Hindlimb muscle (tissue), 1 donor: ENCODE data around the gene PSEN2. TPM values are rescaled to one million over a fixed set of nuclear protein-coding genes. Genes with fewer than 3 reads are reported as not detected.

Experiments used
- DNase-seq: peaks from one replicate; pipeline ENCODE4 v3.0.0-alpha.2; 2013
- polyA plus RNA-seq: library from polyadenylated mRNA; unstranded; fragments of 120-200 nt; gene quantifications from one replicate; pipeline ENCODE4 v1.2.1, GENCODE V29; 2013; ENCODE audit not compliant: insufficient read length

The PSEN2 gene
- polyA plus RNA-seq, 1 donor, result 152 TPM

GRCh38 chr1:226886122-226886901 lies 15.9 kb downstream of the PSEN2 start:
- no peak for DNase-seq

- no peak for DNase-seq
Observed at GRCh38 chr1:226887006-226887405, 16.6 kb downstream of the PSEN2 start.

DNA sequence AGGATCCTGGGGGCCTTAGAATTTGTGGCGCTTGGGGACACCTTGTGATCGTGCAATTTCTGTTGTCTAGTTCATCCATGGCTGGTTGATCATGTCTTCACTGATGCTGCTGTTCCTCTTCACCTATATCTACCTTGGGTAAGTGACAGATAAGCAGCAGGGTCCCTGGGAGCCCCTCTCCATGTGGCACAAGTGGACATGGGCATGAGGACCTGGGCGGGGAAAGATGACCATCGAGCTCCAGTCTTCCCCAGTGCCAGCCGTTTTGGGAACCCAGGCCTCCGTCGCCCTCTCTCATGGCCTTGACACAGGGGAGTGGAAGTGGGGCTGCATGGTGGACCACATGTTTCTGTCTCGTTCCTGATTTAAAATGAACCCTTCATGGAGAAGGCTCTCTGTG lies 17.6 kb downstream of the PSEN2 start:
- DNase-seq, result no peak

DNA sequence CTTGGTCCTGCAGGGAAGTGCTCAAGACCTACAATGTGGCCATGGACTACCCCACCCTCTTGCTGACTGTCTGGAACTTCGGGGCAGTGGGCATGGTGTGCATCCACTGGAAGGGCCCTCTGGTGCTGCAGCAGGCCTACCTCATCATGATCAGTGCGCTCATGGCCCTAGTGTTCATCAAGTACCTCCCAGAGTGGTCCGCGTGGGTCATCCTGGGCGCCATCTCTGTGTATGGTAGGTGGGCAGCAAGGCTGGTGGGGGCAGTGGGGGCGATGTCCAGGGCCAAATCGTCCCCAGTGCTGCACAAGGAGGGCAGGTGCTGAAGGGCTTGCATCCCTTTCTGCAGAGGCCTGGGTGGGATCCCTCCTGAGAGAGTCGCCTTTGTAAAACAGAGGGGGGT lies 18.4 kb downstream of the PSEN2 start:
- no peak for DNase-seq

GRCh38 chr1:226889616-226890330 lies 19.4 kb downstream of the PSEN2 start:
- DNase-seq, result no peak

GRCh38 chr1:226890331-226891108 lies 20.1 kb downstream of the PSEN2 start:
- DNase-seq, result no peak

GRCh38 chr1:226891346-226891745 lies 20.9 kb downstream of the PSEN2 start:
- no peak for DNase-seq

GRCh38 chr1:226891846-226892523 lies 21.6 kb downstream of the PSEN2 start:
- DNase-seq, result no peak

DNA sequence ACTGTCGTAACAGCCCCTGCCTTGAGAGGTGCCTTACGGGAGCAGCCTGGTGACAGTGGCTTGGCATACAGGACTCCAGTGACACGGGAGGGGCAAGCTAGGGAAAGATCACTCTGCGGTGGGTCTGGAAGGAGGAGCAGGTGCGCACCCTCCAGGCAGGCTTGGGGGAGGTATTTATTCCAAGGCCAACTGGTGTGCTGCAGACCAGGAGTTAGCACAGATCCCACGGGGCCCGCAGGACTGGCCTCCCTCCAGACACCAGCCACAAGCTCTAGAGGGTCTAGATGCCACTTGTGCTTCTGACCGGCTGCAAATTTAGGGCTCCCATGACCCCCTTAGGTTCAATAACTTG lies 22.1 kb downstream of the PSEN2 start:
- no peak for DNase-seq

GRCh38 chr1:226893936-226894335 lies 23.5 kb downstream of the PSEN2 start:
- DNase-seq, result no peak

GRCh38 chr1:226894826-226895225 lies 24.4 kb downstream of the PSEN2 start:
- DNase-seq, result no peak

- no peak for DNase-seq
Observed at GRCh38 chr1:226895644-226896043, 25.2 kb downstream of the PSEN2 start.

GRCh38 chr1:226898246-226898645 lies 27.8 kb downstream of the PSEN2 start:
- DNase-seq, result no peak

DNA sequence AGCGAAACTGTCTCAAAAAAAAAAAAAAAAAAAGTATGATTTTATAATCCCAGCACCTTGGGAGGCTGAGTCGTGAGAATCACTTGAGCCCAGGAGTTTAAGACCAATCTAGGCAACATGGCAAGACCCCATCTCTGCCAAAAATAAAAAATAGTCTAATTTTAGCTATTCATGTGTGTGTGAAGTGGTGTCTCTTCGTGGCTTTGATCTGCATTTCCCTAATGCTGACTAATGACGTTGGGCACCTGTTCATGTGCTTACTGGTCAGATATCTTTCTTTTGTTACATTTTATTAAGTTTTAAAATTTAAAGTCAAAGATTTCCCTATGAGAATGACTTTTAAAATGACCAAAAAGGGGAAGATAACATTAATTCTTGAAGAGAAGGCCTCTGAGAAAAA lies 31.0 kb downstream of the PSEN2 start:
- DNase-seq, result no peak

DNA sequence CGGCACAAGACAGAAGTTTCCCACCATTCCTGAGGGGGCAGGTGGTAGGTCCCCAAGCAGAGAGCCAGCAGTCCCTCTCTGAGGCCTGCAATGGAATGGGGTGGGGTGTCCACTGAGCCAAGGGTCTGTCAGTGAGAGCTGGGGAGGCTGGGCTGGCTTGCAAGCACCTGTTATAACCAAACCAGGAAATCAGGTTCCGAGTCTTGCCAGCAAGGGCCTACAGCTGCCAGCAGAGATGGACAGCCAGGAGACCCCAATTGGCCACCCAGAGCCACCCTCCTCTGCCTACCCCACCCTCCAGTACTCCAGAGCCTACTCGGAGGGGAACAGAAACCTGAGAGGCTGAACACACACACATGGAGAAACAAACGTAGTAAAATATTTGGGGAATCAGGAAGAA lies 32.2 kb downstream of the PSEN2 start:
- no peak for DNase-seq

- peak; percentile 26 for DNase-seq
Observed at GRCh38 chr1:226903819-226904716, 33.7 kb downstream of the PSEN2 start.

DNA sequence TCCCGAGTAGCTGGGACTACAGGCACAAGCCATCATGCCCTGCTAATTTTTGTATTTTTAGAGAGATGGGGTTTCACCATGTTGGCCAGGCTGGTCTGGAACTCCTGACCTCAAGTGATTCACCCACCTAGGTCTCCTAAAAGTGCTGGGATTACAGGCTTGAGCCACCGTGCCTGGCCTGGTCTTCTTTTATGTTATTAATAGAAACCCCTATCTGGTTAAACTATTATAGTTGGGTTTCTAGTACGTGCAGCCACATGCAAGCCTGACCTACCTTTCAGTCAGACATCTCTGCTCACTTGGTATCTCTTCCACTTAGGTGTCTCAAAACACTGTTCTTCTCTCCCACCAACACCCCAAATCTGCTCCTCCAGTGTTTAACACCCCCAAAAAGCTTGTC lies 34.4 kb downstream of the PSEN2 start:
- DNase-seq, result no peak

GRCh38 chr1:226908419-226908818 lies 38.0 kb downstream of the PSEN2 start:
- DNase-seq, result no peak

- no peak for DNase-seq
Observed at GRCh38 chr1:226908913-226909312, 38.5 kb downstream of the PSEN2 start.

DNA sequence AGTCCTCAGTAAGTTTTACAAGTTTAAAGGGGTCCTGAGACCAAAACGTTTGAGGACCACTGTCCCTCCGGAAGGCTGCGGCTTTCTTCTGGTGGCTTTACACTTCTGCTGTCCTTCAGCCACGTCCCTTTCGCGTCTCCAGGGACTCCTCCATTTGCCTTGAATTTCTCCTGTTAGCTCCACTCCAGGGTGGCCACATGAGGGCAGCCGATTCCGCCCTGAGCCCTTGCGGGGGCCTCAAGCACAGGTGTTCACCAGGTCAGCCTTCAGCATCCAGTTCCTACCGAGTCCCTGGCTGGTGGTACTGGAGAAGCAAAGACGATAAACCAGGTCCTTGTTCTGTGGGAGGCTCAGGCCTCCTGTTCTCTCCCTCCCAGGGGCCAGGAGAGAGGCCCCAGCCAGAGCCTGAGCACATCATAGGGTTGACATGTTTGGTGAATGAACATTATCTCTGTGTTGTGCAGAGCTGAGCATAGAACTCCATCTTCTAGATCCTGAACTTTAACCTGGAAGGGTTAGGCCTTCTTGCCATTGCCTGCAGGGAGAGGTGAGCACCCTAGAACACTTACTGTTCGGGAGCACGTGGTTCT lies 42.3 kb downstream of the PSEN2 start:
- DNase-seq, result no peak

GRCh38 chr1:226915672-226915995 lies 45.2 kb downstream of the PSEN2 start:
- no peak for DNase-seq

GRCh38 chr1:226916497-226916896 lies 46.1 kb downstream of the PSEN2 start:
- no peak for DNase-seq
